HG03460 (cell line): ENCODE data around the gene PEX19.

Experiments used
- ATAC-seq: cut with Tn5 transposase; IDR thresholded peaks from one replicate; pipeline ENCODE4 v1.9.1; 2021; ENCODE audit not compliant: unreplicated experiment

PEX19 gene

DNA sequence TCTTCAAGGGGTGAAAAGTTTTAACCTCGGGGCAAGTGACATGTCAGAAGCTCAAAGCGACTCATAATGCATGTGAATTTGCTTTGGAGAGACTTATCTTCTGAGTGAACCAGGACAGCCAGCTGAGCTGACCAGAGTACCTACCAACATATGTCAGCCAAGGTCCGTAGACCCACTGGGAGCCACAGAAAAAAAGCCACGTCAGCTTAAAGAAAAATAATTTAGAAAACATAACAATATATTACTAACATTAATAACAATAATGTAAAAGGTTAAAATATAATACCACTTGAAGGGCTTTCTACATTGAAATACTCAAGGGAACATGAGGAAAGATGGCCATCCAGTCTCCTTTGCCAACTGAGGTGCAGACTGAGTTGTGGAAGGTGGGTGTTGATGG is 6.9 kb downstream of the PEX19 start:
- no peak for ATAC-seq

DNA sequence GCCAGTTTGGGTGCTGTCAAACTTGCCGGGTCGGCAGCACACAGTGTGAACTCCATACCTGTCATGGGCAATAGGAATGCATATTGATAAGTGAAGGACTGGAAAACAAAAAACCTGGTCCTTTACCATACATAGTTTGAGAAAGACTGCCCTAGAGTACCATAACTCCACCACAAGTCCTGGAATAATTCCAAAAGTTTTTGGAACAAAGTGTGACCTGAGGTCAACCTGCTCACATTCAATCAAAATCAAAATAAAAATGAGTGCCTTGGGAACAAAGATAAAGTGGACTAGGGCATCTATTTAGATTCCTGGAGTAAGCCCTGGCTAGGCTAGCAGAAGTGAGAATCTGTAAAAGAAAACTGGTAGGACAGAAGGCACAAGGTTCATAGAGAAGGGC is 7.6 kb downstream of the PEX19 start:
- no peak for ATAC-seq

DNA sequence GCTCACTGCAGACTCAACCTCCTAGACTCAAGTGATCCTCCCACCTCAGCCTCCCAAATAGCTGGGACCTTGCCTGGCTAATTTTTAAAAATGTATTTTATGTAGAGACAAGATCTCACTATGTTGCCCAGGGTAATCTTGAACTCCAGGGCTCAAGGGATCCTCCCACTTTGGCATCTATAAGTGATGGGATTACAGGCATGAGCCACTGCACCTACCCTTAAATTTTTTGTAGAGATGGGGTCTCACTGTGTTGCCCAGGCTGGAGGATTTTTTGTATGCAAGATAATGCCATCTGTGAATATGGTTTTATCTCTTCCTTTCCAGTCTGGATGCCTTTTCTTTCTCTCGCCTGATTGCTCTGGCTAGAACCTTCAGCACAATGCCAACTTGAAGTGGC is 13.9 kb downstream of the PEX19 start:
- no peak for ATAC-seq

- ATAC-seq, result no peak
These were observed 17.5 kb downstream of the PEX19 start for GRCh38 chr1:160267284-160267991.

GRCh38 chr1:160264795-160265307 is 20.1 kb downstream of the PEX19 start:
- ATAC-seq, result no peak

- ATAC-seq, result peak; percentile 79
These were observed 22.8 kb downstream of the PEX19 start, which contains the start of gene DCAF8 for GRCh38 chr1:160261893-160262794. Gene DCAF8 (minus strand): TSS chr1:160262549. CDS start chr1:160244008, 18,541 bp downstream.

DNA sequence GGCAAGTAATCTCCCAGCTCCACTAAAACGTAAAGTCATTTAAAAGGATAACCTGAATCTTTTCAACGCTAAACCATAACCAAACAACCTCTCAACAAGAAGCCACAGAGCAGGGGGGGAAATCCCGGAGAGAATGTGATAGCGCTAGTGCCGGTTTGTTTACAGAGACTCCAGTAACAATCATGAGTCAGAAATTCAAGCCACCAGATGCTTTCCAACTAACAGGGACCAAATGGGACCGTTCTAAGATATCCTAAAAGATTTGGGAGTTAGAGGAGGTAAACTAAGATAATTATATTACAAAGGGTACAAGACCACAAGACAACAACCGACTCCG is 23.4 kb downstream of the PEX19 start:
- ATAC-seq, result peak; percentile 31

DNA sequence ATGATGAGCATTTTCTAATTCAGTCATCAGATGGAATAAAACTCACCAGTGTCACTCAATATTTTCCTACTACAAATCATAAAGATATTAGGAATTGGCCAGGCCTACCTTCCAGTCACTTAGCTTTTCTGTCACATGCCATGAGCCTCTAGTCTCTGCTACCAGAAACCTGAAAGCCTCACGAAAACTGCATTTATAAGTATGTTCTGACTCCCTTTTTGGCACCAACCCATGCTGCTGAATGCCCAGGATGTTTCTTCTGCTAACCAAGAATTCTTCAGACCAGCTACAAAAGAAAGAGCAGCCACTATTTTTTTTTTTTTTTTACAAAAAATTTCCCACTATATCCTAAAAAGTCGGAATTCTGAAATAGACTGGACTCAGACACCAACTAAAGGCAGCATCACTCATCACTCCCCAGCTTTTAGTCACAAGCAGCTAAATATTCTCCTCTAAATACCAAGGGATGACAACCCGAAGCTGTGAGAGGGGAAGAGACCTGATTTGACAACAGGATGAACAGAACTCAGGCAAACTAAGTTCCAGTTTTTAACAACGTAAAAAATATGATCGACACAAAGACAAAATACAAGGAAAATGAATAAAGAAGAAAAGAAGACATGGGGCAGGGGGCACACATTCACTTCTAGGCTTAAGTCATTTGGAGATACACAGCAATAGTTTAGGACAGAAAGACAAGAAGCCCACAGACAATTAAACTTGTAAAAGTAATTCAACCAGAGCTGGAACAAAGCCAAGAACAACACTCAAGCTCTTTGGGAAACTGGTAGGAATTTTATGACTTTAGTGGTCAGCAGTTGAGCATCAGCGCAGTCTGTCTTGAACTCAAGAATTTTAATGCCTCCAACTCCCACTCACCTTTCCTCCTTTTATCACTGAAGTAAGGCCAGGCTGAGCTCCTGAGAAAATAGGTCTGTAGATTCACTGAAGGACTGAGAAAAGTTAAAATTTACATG is 24.2 kb downstream of the PEX19 start:
- ATAC-seq, result no peak

DNA sequence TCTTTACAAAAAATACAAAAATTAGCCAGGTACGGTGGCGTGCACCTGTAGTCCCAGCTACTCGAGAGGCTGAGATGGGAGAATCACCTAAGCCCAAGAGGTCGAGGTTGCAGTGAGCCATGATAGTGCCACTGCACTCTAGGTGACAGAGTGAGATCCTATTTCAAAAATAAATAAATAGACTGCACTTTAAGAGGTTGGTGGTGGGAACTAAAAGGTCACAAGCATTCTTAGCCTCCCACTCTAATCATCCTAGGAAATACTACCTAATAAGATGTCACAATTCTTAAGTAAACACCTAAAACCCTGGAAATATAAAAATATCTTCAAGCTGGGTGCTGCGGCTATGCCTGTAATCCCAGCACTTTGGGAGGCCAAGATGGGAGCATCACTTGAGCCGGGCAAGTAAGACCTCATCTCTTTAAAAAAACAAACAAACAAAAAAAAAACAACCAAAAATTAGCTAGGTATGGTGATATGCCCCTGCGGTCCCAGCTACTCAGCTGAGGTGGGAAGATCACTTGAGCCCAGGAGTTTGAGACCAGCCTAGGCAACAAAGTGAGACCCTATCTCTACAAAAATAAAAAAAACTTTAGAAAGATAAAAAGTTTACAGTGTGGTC is 26.6 kb downstream of the PEX19 start:
- ATAC-seq, result no peak

DNA sequence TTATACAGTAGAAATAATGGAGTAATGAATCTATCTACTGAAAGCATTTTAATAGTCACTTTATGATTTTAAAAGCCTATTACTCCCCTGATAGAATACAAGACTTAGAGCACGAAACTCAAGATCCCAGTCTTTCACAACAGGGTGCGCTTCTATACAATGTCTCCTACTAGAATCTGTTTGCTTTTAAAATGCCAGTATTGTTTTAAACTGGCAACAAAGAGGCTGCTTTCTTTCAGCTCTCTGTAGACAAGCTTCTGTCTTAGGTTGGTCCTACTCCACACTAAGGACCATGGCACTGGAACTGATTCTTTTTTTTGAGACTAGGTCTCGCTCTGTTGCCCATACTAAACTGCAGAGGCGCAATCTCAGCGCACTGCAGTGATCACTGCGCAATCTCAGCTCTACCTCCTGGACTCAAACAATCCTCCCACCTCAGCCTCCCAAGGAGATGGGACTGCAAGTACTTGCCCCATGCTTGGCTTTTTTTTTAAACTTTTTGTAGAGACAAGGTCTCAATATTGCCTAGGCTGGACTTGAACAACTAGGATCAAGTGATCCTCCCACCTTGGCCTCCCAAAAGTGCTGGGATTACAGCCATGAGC is 27.4 kb downstream of the PEX19 start:
- no peak for ATAC-seq

DNA sequence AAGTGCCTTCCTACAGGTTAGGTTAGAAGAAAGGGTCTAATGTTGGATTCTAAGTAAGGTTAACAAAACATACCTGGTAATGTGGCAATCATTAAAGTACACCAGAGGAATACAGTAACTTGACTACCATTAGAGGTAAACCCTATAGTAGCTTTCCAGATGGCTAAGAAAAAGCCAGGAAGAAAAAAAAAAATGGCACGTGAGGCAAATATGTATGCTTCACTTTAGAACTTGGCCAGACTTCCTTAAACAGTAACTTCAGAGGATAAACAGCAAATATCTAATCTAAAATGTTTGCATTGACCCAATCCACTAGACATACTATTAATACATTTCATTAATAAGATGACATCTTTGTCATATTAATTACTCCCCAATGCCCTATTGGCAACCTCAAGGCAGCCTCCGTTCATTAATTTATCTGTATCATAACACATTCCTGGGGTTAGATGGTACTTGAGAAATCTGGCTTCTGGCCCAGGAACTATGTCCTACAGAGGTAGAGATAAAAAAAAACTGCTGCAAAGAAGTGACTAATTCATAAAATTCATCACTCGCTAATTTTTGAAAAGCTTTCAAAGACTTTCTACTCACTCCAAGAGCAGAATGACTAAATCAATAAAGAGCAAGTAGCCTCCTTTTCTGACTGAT is 28.4 kb downstream of the PEX19 start:
- ATAC-seq, result no peak

- ATAC-seq, result no peak
These were observed 29.1 kb downstream of the PEX19 start for GRCh38 chr1:160255781-160256300.

DNA sequence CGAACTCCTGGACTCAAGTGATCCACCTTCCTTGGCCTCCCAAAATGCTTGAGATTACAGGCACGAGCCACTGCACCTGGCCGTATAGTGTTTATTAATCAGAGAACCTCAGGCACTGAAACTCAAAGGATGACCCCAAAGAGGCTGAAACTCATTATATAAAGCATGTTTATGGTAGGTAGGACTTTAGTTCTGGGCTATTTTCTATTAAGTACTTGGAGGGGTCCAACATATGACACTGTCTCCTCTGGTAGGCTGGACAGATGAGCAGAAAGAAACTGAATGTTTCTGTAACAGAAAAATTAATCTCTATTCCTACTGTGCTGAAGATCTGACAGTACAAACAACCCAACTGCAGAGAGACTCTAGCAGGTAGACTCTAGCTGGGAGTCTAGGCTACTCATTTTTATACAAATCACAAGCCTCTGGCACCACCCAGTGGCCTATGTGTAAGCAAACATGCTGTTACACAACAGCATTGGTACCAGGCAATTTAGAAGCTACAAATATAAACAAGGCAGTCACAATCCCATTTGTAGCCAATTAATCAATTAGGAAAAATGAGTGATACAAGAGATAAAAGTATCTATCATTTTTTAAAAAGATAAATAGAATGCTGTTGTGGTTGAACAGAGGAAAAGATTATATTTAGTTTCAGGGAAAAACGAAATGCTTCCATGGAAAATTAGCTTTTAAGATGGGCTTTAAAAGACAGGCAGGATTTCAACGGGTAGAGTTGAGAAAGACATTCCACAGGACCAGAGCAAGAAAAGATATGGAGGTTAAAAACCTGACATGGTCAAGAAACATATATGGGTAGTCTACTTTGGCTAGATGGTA is 33.0 kb downstream of the PEX19 start:
- ATAC-seq, result peak; percentile 83

DNA sequence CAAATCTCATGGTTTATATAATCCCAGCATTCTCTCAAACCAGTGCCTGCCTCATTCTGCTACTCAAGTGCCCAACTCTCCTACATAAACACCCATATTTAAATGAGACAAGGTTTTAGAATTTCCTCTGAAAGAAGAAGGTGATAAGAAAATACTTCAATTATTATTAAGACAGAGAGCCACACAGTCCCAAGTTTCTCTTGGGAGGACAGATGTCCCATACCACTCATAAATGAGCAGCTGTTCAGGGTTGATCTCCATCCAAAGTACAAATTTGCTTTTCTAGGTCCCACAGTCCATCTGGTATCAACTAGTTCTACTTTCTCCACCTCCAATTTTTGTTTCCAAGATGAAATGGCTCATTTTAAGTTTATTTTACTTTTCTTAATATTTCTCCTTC is 33.9 kb downstream of the PEX19 start:
- no peak for ATAC-seq

DNA sequence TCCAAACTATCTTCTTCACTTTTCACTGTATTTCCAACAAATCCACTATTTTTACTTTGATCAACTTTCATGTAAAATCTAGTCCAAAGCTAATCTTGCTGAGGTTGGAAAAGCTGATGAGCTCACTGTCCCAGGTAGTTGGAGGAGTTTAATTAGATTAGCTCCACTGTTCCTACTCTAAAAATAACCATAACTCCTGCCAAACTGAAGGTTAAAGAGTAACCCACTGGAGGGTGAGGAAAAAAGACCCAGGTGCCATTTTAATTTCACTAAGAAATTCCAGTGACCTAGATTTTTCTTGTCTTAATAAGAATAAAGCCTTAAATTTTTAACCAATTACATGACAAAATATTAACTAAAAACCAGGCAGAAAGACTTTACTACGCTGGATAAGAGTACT is 37.9 kb downstream of the PEX19 start:
- no peak for ATAC-seq

DNA sequence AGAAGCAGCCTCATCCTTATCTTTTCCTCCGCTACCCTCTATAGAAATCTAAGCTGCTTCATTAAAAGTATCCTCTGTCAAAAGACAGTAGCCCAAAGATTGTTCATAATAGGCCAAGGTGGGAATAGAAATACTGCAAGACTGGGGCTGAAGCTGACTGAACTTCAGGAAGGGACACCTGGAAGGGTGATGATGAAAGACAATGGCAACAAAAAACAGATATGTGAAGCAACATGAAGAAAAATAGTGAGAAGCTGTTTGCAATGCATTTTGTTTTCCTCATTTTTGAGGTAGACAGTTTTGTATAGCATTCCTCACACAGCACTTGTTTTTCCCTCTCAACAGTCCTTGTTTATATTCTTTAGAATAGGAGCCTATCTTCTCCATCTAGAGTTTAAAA is 39.5 kb downstream of the PEX19 start:
- ATAC-seq, result no peak

DNA sequence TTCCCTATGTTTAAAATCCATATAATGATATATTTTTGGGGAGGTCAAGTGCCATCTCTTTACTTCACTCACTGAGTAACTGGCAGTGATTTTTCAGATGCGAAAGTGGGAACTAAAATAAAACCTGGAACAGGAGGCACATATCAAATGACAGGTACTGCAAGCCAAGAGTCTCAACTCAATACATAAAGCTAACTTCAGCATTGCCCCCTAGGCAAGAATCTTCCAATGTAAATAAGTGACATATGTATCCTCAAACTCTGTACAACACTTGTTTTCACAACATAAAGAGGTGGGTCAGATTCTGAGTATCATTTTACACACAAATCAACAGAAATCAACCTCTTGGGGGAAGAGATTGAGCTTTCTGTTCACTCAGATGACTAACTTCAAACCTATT is 40.7 kb downstream of the PEX19 start:
- no peak for ATAC-seq

GRCh38 chr1:160243767-160244166 is 41.2 kb downstream of the PEX19 start:
- ATAC-seq, result no peak
